GM18868 (cell line): ENCODE data around the gene ITPK1.

Experiments
- ATAC-seq: cut with Tn5 transposase; IDR thresholded peaks from one replicate; pipeline ENCODE4 v1.9.1; 2021; ENCODE audit warnings: mild to moderate bottlenecking, moderate library complexity; ENCODE audit not compliant: unreplicated experiment

ITPK1 gene

DNA sequence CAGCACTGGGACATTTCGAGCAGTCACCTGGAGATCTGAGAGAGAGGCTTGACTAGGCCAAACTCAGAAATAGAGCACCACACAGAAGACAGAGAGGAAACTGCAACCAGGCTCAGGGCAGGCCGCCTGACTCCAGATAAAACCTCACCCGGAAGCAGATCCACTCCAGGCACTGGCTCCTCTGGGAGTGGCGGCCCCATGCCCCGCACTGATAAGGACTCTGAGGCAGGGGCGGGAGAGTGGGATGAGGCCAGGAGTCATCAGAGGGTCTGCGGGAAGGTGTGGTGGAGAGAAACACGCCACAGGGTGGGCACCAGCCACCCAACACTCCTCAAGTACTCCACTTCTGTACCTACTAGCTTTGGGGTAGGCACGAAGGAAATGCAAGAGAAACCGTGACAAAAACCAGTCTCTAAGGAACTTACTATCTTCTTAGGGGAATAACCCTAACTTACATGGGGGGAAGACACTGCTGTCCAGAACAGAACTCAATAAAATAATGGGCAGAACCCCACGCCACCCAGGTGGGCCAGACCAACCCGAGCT lies 121.5 kb downstream of the ITPK1 start:
- no peak for ATAC-seq

GRCh38 chr14:92993302-92993701 lies 122.4 kb downstream of the ITPK1 start:
- ATAC-seq: no peak

DNA sequence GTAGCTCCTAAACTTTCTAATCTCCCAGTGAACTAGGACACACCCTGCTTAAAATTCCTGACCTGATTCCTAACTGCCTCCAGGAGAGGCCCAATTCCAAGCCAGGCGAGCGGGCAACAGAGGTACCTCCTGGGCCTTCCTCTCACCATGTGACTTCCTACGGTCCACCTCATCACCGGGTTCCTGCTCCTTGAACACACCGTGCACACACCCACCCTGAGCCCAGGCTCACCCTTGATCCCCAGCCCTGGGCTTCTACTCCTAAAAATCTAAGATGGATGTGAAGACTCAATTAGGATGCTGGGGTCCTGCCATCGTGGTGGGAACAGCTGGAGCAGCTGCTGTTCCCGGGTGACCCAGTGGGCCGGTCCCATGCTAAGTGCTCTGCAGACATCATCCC lies 124.2 kb downstream of the ITPK1 start:
- no peak for ATAC-seq

GRCh38 chr14:92990456-92991430 lies 125.0 kb downstream of the ITPK1 start:
- no peak for ATAC-seq

DNA sequence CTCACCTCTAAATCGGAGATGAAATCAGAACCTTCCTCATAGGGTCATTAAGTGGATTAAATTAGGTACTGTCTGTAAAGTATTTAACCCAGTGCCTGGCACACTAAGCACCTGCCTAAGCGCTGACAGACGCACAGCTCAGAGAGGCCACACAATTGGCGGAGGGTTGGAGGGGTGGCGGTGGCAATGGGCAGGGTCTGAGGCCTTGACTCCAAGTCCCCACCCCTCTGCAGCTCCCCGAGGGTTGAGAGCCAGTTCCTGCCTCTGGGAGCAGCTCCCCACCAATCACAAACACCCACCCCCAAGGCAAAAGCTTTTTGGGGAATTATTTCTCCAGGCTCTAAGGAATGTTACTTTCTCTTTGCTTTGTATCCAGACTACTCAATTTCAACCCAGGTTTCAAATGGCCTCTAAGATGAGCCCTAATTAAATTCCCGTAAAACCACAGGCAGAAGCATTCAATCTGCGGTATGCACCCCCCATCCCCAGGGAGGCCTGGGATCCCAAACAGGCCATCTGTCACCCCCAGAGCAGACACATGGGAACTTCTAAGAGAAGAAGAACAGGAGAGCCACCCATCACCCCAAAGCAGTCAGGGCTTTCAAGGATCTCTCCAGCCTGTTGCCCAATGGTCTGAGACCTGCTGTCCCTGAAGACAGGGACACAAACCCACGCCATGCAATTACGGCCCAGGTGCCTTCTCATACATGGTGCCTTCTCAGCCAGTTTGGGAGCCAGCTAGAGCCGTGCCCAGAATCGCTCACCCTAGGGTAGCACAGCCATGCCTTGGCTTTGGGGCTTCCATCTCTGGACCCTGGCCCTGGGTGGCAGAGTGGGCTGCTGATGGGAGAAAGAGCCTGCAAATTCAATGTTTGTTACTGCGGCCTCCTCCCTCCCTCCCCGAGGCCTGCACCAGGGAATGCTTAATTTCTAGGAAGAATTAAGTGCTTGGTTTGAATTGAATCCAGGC lies 126.7 kb downstream of the ITPK1 start:
- no peak for ATAC-seq

DNA sequence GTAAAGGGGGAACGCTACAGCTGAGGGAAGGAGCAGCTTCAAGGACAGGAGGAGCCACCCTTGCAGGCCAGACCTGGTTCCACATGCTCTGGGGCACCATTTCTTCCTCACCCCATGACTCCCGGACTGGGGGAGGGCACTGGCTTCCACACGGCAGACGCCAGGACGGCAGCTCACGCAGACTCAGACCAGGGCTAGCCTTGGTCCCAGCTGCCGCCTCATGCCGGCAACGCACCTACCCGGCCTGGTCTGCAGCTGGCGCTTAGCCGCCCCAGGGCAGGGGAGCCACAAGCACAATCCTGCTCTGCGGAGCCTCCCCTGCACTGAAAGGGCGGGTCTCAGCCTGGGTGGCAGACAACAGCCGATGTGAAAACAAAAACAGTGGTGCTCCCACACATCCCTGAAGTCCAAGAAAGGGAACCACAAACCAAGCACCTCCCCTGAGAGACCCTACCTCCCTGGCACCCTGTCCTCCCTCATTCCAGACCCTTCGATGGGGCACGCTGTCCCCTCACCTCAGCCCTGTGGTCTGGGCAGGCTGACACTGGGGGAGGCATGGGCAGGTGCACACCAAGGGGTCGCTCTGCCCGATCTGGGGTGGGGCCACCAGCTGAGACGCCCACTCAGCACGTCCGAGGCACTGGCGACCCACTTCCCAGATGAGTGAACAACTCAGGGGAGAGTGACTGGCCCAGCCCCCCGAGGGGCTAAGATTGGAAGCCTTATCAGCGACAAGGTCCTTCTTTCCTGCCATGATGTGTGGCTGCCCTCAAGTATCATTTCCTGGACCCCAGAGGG lies 127.8 kb downstream of the ITPK1 start:
- ATAC-seq: no peak

DNA sequence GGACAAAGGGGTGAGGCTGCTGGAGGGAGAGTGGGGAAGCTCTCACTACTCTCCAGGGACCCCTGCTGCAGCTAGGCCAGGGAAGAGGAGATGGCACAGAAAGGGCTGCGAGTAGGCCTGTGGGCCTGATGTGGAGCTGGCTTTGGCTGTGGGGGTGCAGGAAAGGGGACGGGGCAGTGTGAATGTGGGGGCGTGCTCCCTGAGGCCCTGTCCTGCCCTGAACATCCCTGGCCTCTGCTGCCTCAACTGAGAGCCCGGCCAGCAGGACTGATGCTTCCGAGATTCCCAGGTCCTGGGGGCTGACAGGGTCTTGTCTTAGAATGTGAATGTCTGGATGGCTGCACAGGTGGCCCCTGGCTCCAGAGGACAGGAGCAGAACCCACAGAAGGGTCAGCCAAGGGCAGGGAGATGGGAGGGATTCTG lies 128.6 kb downstream of the ITPK1 start:
- ATAC-seq: no peak

DNA sequence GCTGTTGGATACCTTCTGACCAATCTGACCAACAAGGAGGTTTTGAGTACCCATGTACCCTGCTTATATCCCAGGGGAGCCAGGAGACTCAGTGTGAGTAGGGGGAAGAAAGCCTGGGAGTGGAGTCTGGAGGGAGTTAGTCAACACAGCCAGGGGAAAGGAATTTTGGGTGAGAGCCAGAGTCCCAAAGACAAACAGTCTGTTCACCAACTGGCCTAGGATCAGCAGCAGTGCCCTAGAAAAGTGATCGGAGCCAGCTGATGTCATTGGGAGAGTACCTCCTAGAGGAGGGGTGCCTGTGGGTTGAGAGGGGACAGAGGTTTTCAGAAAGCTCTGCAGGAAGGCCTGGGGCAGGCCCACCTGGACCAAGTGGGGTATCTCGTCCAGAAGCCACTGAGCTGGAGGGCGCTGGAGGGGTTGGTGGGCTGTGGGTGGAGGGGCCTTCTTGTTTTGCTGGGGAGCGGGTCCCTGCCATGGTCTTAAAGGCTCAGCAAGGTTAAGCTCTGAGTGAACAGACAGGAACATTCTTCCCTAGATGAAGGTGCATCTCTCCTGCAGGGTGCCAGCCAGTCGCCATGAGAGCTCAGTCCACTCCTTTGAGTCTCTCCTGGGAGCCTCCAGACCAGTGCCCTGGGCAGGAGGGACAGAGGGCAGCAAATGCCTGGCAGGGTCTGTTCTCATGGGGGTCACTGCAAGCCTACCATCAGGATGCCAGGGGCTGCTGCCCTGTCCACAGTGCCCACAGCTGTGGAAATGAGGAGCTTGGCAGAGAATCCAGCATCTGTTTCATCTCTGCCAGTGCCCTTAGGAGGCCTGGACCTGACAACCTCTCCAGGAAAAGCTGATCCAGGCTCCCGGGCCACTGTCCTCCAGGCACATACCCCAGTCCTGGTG lies 129.2 kb downstream of the ITPK1 start:
- no peak for ATAC-seq

GRCh38 chr14:92985521-92985920 lies 130.2 kb downstream of the ITPK1 start:
- no peak for ATAC-seq

- ATAC-seq: no peak
Observed at GRCh38 chr14:92984896-92985295, 130.8 kb downstream of the ITPK1 start.

- no peak for ATAC-seq
Observed at GRCh38 chr14:92984082-92984788, 131.5 kb downstream of the ITPK1 start.

- ATAC-seq: no peak
Observed at GRCh38 chr14:92982956-92983355, 132.8 kb downstream of the ITPK1 start.

DNA sequence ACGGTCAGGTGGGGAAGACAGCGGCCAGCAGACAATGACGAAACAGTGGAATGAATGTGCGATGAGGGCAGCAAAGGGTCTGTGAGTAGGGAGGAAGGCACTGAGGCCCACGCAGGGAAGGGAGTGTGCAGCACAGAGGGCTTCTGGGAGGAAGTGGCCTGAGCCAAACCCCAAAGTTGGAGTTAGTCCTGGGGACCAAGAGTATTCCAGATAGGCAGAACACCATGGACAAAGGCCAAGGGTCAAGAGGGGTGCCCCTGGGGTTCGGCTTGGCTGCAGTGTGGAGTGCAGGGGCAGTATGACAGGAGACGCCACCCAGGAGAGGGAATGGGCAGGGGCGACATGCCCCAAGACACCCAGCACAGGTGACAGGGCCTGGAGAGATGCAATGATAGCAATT lies 134.0 kb downstream of the ITPK1 start:
- ATAC-seq: no peak

- no peak for ATAC-seq
Observed at GRCh38 chr14:92980866-92981265, 134.9 kb downstream of the ITPK1 start.

DNA sequence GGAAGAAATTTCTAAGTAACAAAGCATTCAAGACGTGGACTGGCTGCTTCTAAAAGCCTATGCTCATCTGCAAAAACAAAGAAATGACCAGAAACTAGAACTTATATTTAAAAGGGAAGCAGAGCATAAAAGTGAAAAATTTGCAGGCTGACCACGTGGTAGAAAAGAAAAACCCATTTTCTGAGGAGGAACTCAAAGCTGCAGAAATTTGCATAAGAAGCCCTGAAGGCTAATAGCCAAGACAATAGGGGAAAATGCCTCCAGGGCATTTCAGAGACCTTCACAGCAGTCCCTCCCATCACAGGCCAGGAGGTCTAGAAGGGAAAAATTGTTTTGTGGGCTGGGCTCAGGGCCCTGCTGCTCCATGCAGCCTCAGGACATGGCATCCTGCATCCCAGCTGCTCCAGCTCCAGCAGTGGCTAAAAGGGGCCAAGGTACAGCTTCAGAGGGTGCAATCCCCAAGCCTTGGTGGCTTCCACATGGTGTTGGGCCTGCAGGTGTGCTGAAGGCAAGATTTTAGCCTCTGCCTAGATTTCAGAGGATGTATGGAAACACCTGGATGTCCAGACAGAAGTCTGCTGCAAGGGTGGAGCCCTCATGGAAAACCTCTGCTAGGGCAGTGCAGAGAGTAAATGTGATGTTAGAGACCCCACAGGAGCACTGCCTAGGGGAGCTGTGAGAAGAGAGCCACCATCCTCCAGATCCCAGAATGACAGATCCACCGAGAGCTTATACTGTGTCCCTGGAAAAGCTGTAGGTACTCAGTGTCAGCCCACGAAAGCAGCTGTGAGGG lies 137.3 kb downstream of the ITPK1 start:
- ATAC-seq: no peak

DNA sequence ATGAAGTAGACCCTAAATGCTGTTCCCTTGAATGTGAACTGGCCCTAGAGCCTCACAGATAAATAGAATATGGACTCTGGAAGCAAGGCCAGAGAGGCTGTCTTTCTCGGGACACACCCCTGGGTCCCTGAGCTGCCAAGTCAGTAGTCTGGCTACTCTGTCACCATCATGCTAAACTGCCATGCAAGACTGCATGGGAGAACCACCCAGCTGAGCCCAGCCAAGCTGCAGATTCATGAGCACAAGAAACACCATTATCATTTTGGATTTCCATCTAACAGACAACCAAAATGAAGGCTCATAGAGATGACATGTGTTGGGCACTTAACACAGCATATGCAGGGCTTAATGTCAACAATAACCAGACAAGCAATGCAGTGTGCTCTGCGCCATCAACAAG lies 139.5 kb downstream of the ITPK1 start:
- no peak for ATAC-seq

DNA sequence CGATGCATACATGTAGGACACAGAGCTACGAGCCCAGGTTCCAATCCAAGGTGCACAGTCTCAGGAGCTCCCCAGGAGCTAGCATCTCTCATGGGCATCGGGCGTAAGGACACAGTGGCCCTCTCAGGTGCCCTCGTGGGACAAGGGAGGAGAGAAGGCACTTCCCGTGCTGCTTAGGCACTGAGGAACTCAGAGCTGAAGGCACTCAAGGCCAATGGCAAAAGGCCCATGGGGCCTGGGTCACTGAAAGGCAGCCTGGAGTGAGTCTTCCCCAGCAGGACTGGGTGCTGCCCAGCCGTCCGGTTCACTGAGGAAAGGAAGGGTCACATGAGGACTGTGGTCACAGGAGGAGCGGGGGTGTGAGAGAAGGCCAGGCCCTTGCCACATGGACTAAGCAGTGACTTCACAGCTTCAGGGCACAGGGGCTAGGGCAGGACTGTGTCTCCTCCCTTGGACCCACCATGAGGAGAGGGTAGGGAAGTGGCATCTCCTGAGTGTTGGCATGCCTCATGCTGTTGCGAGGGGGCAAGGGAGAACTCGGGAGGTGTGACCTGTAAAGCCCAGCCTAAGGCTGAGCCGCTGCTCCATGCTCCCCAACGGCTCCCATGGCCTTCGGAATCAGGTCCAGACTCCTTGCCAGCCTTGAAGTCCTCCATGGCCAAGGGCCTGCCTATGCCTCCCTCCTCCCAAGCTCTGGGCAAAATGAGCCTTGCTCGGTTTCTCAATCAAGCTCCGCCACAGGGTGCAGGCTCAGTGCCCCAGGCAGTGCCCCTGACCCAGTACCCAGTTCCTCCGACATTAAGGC lies 141.0 kb downstream of the ITPK1 start:
- no peak for ATAC-seq
